GM19240 (cell line): ENCODE measurements around the gene FBXL16.

Source experiments
- DNase-seq: peaks from one replicate; pipeline ENCODE4 v3.0.0; 2011; ENCODE audit warnings: low spot score; ENCODE audit not compliant: insufficient read length

Gene FBXL16

DNA sequence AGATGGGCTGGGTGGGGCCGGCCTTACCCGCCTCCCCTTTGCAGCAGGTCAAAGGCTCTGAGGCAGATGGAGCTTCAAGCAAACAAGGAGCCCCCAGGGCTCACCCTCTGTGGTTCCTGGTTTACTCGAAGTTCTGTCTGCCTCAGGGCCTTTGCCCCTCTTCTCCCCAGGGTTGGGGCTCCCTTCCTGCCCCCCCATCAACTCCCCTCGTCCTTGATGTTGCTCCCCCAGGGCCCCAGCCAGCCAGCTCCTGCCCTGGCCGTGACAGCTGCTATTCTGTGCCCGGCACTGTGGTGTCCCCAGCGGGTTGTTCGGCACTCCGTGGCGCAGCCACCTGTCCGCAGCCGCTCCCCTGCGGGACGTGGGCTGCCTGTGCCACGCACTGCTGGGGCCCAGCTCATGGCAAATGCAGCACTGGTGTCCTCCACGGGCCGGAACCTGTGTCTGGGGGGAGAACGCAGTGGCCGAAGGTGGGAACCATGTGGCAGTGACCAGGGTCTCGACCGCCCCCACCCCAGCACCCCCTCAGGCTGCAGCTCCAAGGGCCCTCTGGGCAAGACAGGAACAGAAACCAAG lies 5.0 kb upstream of the FBXL16 start:
- DNase-seq: no peak

DNA sequence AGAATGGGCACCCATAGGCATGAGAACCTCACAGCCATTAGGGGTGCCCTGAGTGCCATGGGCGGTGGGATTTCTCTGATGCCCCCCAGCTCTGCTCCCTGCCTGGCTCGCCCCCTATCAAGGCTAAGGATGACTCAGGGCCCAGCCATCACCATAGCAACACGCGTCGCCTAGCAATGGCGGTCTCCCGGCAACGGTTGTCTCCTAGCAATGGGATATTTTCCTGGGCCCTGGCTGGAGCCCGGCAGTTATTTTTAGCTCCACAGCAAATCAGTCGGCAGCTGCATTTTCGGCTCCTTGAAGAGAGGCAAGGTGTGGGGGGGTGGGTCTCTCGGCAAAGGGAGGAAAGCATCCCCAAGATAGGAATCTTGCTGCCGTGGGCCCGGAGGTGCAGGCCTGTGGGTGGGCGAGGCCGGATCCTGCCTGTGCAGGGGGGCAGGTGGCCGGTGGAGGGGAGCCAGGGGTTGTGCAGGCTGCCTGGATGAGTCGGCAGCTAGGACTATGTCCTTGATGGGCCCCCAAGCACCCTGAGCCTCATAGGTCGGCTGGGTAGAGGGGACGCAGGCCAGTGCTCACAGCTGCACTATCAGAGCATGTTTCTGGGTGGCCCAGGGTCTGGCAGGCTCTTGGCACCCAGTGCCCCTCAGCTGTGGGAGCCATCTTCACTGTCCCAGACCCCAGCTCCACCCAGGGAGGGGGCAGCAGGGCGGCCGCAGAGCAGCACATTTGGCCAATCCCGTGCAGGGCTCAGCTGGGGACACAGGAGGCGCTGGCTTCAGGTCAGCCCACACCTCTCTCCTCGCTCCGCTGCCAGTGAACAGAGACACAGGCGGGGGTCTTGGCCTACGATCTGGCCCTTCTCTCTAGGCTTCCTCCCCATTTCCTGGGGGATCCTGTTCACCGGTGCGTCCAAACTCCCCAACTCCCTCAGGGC lies 4.2 kb upstream of the FBXL16 start:
- no peak for DNase-seq

DNA sequence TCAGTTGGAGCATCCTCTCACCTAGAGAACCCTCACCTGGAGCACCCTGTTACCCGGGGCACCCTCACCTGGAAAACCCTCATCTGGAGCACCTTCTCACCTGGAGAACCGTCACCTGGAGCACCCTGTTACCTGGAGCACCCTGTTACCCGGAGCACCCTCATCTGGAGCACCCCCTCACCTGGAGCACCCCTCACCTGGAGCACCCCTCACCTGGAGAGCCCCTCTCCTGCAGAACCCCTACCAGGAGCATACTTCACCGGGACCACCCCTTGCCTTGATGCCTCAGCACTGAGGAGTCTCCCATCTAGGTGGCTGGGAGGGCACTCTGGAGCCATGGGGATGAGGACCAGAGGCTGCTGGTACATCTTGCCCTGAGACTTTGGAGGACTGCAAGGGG lies 3.4 kb upstream of the FBXL16 start:
- no peak for DNase-seq

DNA sequence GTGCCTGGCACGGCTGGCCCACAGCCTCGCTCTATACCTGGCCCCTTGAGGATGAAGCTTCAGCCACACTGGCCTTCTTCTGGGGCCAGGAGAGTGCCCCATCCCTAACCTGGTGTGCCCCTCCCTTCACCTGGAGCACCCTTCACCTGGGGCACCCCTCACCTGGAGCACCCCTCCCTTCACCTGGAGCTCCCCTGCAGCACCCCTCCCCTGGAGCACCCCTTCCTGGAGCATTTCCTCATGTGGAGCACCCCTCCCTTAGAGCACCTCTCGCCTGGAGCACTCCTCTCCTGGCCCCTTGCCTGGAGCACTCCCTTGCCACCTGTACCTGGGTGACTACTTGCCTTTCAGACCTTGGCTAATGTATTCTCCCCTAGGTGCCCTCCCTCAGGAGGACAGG lies 2.4 kb upstream of the FBXL16 start:
- DNase-seq: no peak

DNA sequence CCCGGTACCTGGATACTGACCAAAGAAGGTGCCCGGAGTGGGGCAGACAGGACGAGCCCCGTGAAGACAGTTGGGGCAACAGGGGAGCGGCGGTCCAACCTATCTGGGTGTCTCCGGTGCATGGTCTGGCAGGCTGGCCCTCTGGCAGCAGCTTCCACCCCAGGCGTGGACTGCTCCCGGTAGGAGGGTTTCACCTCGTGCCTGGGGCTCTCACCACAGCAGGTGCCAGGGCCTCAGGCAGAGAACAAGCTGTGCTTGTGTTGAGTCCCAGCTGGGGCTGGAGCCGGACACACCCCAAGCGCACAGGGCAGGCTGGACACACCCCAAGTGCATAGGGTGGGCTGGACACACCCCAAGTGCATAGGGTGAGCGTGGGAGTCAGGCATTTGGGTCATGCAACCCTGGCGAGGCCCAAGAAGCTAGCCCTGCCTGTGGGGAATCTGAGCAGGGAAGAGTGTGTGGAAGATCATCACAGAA lies 1.5 kb upstream of the FBXL16 start:
- DNase-seq: no peak

DNA sequence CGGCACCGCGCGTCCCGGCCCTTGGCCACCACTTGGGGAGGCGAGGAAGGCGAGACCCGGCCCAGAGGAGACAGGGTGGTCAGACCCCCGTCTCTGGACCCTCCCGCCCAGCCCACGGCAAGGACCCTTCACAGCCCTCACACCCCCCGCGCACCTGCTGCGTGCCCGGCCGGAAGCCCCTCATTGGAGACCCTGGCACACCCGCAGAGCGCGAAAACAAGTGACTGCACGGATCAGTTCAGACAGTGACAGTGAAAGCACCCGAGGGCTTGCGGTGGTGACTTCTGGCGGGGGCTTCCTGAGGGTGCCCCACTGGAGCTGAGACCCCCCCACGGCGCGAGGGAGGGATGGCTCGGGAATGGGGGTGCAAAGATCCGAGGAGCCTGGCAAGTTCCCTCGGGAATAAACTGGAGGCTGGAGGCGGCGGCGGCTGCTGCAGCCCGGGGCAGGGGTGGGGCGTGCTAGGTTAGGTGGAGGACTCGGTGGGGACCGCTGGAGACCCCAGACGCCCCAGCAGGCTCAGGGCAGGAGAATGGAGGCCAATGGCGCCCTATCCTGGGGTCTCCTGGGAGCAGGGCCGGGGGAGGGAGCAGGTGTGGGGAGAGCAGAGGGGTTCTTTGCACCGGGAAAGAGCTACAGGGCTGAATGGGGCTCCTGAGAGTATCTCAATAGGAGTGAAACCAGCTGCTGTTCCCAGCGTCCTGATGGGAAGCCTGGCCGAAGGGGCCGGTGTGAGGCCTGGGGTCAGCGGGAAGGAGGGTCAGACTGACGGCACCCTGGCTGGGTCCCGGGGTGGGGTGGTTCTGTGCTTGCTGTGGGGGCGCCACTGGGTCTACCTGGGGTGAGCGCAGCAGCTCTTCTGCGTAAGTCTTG lies 824 bp upstream of the FBXL16 start:
- no peak for DNase-seq

DNA sequence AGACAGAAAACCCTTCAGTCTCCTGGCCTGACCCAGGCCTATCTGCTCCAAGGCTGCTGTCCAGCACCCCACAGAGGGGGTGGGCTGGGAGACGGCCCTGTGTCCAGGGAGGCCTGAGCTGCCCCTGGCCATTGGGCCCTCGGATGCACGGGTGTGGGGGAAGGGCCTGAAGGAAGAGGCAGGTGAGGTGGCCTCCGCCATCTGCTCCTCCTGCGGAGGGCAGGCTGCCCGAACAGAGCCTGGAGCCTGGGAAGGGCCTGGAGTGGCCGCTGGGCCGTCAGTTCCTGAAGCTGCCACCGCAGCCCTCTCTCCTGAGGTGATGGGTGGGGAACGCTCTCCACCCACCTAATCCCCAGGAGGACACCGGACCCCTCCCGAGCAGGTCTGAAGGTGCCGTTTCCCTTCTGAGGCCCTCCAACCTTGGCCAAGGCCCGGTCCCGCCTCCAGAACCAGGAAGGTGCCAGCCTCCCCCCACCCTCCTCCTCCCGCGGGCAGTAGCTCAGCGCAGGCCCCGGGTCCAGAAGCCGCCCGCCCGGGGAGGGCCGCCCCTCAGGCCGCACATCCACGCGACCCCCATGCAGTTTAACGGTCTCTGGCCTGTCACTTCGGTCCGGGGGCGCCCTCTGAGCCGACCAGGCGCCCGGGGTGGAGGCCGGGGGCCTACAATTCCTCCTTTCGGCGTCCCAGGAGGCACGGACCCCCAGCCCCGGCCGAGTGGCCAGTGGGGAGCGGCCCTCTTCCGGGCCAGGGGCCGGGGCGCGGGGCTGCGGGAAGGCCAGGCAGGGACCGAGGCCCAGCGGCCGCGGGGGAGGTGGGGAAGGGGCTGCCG lies 835 bp downstream of the FBXL16 start:
- no peak for DNase-seq

DNA sequence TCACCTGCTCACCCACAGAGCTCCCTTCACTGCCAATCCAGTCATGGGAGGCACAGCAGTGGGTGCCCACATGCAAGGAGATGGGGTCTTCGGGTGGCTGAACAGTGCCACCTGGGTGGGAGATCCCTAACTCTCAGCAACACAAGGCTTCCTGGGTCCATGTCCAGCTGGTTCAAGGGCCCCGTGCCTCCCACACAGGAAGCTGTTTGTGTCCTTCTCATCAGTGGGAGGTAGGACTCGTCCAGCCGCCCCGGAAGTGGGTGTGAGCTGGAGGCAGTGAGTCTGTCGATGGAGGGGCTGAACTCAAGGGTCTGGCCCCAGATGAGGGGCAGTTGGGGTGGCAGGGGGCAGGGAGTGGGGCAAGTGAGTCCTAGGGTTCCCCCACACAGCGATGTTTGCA lies 1.6 kb downstream of the FBXL16 start:
- DNase-seq: no peak

DNA sequence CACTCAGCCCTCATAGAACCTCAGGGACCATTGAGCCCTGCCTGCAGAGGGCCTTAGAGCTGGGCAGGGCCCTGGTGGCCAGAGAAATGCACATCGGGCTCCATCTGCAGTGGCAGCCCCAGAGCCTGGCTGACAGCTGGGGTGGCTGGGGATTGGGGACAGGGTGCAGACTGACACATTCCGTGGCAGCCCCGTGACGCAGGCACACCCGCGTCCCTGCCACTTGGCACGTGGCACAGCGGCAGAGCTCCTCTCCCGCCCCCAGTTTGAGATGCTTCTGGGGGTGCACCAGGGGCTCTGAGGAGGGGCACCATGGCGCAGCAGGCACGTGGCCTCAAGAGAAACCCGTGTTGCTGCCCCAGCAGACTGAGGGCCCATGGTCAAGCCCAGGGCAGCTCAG lies 2.2 kb downstream of the FBXL16 start:
- no peak for DNase-seq

DNA sequence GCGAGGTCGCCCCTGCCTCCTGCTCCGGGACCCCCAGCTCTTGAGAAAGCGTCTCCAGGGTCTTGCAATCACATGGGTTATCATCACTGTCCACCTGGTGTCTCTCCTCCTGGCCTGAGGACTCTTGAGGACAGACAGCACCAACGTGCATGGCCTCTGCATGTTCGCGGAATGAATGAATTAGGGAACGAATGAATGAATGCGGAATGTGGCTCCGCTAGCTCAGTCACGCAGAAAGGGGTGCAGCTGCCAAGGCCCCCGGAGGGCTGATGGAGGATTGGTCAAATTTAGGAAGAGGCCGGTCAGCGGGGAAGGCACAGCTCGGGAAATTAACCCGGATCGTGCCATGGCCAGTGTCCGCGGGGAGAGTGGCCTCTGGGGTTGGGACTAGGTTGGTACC lies 3.3 kb downstream of the FBXL16 start:
- no peak for DNase-seq

DNA sequence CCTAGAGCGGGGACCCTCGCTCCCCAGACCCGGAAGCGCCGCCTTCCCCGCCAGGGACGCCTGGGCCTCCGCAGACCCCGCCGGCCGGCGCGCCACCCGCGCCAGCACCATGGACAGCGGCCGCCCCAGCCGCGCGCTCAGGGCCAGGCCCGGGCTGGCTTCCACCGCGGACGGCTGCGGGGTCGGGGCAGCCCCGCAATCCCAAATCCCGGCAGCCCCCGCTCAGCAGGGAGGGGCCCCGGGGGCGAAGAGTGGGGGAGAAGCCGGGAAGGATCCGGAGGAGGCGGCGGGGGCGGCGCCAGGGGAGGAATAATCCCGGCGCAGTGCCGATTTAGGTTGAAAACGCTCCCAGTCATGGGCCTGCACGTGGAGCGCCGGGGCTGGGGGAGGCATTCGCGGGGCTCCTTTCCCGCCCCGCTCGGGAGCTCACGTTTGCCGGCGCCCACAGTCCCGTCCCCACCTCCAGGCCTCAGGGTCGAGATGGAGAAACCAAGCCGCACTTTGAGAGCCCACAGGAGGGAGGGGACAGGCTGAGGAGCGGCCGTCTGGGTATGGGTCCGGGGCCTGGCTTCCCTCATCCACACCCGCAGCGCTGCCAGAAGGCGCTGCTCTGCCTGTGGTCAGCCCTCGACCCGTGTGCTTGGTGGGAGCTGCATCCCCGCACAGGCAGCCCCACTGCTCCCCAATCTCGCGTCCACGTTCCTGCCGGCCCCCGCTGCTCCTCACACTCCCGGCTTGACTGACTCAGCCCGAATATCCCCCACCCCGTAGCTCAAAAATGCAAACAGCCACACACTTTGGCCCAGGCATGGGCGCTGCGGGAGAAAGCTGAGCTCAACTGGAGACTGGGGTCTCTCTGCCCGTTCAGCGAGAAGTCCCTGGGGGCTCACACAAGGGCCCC lies 4.7 kb downstream of the FBXL16 start:
- DNase-seq: no peak

DNA sequence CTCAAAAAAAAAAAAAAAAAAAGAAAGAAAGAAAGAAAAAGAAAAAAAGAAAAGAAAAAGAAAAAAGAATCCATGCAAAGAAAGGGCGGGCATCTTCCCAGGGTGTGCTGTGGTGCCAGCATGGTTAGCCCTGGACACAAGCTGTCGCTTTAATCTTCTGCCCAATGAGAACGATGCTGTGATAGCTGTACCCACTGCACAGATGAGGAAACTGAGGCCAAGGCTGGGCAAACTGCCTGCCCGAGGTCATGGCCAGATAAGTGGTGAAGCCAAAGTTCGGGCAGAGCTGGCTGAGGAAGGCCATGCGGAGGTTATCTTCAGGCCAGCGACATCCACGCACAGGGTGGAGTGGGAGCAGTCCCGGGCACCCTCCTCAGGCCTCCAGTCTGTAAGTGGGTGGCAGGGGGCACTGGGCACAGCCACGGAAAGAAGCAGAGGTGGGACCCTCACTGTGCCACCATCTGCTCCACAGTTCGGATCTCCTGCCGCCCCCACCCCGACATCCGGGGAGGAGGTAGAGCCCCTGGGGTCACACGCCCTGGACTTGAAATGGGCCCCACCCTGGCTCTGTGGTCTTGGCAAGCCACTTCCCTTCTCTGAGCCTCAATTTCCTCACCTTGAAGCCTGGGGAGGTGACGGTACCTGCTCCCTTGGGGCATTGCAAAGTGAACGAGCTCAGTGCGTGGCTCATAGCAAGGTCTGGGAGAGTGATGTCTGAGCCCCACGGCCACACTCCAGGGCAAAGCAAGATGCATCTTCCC lies 6.5 kb downstream of the FBXL16 start:
- no peak for DNase-seq

DNA sequence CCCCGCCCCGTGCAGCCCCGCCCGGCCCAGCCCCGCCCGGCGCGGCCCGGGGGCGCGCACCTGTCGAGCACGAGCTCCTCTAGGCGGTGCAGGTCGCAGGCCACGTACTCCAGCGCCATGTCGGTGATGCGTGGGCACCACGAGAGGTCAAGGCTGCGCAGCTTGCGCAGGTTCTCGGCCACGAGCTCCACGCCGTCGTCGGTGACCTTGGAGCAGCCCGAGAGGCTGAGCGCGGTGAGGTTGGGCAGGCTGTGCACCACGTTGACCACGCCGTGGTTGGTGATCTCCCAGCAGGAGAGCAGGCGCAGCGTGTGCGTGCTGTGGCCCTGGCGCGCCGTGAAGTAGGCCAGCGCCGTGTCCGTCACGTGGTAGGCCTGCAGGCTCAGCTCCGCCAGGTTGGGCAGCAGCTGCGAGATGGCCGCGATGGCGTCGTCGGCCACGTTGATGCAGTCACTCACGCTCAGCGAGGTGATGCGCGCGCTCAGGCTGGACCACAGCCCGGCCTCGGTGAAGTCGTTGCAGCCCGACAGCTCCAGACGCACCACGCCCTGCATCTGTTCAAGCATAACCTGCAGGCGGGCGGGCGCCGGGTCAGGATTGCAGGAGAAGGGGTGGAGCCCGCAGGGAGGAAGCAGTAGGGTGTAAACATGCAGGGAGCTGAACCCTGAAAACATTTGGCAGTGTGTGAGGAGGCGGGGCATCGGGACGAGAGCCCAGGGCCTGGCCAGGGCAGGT lies 10.1 kb downstream of the FBXL16 start:
- no peak for DNase-seq

DNA sequence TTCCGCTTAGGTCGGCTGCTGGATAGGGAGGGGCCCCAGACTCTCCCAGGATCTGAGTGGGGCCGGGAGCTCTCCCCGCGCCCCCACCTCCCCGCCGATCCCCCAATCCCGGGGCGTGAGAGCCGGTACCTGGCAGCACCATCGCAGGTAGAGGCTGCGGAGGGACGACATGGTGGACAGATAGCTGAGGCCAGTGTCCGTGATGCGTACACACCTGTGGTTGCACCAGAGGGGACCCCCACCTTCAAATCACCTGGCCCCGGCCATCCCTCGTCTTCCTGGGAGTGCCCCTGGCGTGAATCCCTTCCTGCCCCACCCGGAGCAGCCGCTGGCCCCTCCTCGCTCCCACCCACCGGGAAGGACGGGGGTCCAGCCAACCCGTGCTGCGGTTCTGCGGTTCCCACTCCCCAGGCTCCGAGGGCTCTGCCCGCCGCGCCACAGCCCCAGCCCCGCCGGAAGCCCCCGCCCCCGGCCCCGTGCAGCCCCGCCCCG lies 10.7 kb downstream of the FBXL16 start:
- no peak for DNase-seq

DNA sequence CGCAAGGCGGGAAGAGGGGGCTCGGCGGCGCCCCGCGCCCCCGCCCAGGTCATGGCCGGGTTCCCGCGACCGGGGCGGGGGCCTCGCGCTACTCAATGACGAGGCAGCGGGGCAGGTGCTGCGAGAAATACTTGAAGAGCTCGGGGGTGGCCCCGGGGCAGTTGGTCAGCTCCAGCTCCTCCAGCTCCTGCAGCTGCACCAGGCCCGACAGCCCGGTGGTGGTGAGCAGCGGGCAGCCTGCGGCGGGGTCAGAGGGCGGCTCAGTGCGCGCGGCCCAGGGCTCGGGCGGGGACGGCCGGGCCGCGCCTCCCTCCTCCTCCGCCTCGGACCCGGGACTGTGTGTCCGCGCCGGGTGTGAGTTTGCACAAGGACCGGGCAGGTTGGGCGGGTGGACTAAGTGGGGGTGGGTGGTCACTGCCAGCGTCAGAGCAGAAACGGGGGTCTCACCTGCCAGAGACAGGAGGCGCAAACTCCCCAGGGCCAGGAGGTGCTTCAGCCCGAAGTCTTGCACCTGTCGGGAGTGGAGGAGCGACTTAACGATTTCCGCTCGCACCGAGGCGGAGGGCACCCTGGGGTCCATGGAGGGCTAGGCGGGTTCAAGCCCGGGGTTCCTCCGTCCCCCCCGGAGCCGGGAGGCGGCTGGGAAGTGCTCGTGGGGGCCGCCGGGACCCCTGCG lies 11.3 kb downstream of the FBXL16 start:
- DNase-seq: no peak

DNA sequence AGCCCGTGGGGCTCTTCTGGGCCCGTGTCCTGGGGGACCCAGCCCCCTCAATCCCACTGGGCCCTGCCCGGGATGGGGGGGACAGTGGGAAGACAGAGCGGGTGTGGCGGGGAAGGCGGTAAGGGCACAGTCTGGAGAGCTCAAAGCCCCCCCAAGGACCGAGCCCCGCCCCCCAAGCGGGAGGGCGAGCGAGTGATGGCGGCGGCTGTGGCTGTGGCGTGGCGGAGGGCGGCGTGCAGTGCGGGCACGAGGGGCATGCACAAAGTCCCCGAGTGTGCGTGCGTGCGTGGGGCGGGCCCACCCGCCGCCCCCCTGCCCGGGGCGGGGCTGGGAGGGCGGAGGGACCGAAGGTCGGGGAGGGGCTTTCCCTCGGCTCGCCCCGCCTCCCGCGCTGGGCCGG lies 11.8 kb downstream of the FBXL16 start:
- no peak for DNase-seq

DNA sequence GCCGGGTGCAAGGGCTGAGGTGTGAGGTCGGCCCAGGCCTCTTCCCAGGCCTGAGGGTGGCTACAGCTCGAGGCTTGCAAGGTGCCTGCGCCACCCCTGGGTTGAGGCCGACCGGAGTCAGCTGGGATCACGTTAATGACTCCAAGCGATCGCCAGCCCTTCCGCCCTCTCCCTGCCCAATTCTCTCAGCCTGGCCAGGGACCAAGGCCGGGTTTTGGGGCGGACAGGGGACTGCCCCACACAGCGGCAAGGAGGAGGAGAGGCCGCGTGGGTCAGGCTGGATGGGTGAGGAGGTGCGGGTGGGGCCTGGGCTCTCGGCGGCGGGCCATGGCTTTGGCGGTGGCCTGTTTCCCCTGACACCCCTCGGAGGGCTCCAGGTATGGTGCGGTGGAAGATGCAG lies 12.2 kb downstream of the FBXL16 start:
- DNase-seq: no peak
